PFSK-1 (cell line): ENCODE results near the gene DSTYK.

ENCODE experiments used
- SIN3A ChIP-seq: IDR thresholded peaks from 2 replicates; pipeline ENCODE4 v1.6.1; 2012; ENCODE audit warnings: mild to moderate bottlenecking, low read length, moderate library complexity, borderline replicate concordance; ENCODE audit not compliant: insufficient read depth
- TAF1 ChIP-seq: IDR thresholded peaks from 2 replicates; pipeline ENCODE4 v1.6.1; 2012; ENCODE audit warnings: low read length, control low read depth, borderline replicate concordance; ENCODE audit not compliant: insufficient read depth
- TF ChIP-seq, protein P1 (sequence below), 2 experiments: IDR thresholded peaks; 2 replicates each; pipeline versions ENCODE4 v1.6.1 to v1.8.0; 2011 to 2012; ENCODE audit warnings: low read depth in 2 of 2, low read length in 2 of 2, control low read depth in 1 of 2, inconsistent platforms in 1 of 2, mild to moderate bottlenecking in 1 of 2, moderate library complexity in 1 of 2; ENCODE audit not compliant: insufficient read depth in 1 of 2

DNA sequence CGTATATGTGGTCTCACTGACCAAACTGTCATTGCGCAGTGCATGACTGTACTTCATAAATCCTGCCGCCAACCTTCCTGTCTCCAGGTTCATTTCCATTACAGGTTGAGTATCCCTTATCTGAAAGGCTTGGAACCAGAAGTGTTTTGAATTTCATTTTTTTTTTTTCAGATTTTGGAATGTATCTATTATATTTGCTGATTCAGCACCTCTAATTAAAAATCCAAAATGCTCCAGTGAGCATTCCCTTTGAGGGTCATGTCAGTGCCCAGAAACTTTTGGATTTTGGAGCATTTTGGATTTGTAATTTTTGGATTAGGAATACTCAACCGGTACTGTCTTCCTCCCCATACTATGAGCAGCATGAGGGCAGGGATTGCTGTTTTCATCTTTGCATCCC is 59.0 kb downstream of the DSTYK start:
- TF ChIP-seq, protein P1, sequence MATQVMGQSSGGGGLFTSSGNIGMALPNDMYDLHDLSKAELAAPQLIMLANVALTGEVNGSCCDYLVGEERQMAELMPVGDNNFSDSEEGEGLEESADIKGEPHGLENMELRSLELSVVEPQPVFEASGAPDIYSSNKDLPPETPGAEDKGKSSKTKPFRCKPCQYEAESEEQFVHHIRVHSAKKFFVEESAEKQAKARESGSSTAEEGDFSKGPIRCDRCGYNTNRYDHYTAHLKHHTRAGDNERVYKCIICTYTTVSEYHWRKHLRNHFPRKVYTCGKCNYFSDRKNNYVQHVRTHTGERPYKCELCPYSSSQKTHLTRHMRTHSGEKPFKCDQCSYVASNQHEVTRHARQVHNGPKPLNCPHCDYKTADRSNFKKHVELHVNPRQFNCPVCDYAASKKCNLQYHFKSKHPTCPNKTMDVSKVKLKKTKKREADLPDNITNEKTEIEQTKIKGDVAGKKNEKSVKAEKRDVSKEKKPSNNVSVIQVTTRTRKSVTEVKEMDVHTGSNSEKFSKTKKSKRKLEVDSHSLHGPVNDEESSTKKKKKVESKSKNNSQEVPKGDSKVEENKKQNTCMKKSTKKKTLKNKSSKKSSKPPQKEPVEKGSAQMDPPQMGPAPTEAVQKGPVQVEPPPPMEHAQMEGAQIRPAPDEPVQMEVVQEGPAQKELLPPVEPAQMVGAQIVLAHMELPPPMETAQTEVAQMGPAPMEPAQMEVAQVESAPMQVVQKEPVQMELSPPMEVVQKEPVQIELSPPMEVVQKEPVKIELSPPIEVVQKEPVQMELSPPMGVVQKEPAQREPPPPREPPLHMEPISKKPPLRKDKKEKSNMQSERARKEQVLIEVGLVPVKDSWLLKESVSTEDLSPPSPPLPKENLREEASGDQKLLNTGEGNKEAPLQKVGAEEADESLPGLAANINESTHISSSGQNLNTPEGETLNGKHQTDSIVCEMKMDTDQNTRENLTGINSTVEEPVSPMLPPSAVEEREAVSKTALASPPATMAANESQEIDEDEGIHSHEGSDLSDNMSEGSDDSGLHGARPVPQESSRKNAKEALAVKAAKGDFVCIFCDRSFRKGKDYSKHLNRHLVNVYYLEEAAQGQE (IDR thresholded peaks at IDR 0.05; ENCODE audit: insufficient read depth in 1 of 2, low read depth in 2 of 2, low read length in 2 of 2): no peak
- no peak for TF ChIP-seq TAF1
- TF ChIP-seq SIN3A: no peak
